Measurements from ENCODE around the gene KCNMA1. TPM values are rescaled to one million over a fixed set of nuclear protein-coding genes. Genes with fewer than 3 reads are reported as not detected.

The KCNMA1 gene
- total RNA-seq, 3 donors from 2014 or later = 45.4 to 312 (median 62.4) TPM

DNA sequence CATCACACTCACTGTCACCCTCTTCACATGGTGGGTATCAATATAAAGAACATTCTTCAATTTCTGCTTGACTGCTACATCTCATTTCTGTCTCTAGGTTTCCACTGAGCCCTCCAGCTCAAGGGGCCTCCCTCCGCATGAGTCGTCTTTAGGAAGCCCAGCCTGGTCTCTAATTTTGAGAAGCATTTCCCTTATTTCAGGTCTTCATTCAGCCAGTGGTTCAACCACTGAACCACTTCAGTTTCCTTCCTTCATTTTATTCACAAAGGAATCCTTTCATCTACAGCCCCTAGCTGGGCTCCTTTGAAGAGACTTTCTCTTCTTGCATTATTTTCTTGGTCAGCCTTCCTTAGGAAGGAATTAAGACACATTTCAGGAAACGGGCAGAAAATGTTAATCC, 257.4 kb downstream of the KCNMA1 start:
- ATAC-seq (no peak), DNase-seq (no peak)
- H3K9me3 ChIP-seq = no peaks in the 10 kb centered on the region
- no peaks in the 10 kb centered on the region for H3K36me3 ChIP-seq (ENCODE audit: low read depth)
- intact Hi-C loops (cut with DNase I, micrococcal nuclease) = loop anchor here in 1 of 2 donors (10.0 kb wide), 1 partner anchor 205 kb away; no protein-coding TSS in a partner anchor
- TF ChIP-seq, protein P1, sequence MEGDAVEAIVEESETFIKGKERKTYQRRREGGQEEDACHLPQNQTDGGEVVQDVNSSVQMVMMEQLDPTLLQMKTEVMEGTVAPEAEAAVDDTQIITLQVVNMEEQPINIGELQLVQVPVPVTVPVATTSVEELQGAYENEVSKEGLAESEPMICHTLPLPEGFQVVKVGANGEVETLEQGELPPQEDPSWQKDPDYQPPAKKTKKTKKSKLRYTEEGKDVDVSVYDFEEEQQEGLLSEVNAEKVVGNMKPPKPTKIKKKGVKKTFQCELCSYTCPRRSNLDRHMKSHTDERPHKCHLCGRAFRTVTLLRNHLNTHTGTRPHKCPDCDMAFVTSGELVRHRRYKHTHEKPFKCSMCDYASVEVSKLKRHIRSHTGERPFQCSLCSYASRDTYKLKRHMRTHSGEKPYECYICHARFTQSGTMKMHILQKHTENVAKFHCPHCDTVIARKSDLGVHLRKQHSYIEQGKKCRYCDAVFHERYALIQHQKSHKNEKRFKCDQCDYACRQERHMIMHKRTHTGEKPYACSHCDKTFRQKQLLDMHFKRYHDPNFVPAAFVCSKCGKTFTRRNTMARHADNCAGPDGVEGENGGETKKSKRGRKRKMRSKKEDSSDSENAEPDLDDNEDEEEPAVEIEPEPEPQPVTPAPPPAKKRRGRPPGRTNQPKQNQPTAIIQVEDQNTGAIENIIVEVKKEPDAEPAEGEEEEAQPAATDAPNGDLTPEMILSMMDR (IDR thresholded peaks at IDR 0.05) = no peak
- no peaks in the 10 kb centered on the region for H3K4me1 ChIP-seq (ENCODE audit: low read depth)
- no peak overlapping the region for H3K4me3 ChIP-seq

DNA sequence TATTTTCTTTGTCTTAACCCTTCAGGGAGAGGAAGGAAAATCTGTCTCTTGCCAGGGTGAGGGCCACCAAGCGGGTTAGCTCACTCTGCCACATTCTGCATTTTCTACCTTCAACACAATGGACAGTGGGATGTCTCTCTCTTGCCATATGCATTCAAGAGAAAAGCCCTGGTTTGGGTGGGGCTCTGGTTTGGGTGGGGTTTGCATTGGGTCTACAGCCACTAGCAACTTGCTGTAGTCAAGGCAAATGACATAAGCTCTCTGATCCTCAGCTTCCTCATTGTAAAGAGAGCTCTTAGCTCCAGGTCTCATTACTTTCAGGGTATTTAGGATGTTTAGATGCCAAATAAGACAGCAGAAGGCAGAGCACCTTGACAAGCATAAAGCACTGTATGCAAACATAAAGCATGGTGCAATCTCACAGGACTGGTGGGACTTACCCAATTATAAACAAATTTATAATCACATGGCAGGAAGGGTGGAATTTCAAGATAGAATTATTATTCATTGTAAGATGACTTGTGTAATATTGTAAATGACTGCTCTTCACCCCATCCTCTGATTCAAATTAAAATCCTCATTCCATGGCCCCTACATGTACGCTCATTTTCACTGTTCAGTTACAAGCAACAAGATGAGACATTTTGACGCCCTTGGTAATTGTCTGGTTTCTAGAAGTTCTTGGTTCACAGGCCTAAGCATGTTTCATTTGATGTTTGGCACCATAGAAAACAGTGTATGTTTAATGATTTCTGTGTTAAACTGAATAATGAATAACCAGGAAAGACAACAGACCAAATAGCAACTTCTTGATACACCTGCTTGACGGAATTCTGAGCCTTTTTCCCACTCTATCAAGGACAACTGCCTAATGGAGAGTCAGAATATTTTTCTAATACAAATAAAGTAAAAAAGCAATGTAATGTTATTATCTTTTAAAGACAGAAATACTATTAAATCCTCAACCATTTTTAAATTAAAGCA, 258.9 kb downstream of the KCNMA1 start:
- ATAC-seq (no peak), DNase-seq (no peak)
- H3K36me3 ChIP-seq (ENCODE audit: low read depth) = no peaks in the 10 kb centered on the region
- H3K4me3 ChIP-seq = no peak overlapping the region
- no peaks in the 10 kb centered on the region for H3K4me1 ChIP-seq (ENCODE audit: low read depth)
- TF ChIP-seq, protein P1 (IDR thresholded peaks at IDR 0.05) = no peak
- H3K9me3 ChIP-seq = no peaks in the 10 kb centered on the region
- intact Hi-C loops (cut with DNase I, micrococcal nuclease) = no loop called here

- TF ChIP-seq, protein P1 (IDR thresholded peaks at IDR 0.05) = no peak
- intact Hi-C loops (cut with DNase I, micrococcal nuclease) = no loop called here
- ATAC-seq = no peak
These were observed 259.8 kb downstream of the KCNMA1 start for GRCh38 chr10:77377678-77378352.

DNA sequence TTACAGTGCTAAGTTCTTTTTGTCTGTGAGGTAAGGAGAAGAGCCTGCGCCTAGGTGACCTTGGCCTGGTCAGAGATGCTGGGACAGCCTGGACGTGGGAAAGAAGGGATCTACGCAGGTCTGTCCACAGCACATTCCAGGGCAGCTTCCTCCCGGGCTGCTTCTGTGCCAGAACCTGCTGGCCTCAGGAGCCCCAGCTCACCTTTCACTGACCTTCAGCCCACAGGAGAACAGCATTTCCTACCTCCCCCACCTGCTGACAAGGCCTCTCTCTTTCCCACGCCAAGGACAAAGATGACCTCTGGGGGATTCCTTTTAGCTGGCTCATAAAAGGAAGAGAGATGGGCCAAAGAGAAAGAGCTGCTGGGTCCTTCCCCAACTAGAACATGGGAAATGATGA, 260.6 kb downstream of the KCNMA1 start:
- no peak for ATAC-seq
- TF ChIP-seq, protein P1 (IDR thresholded peaks at IDR 0.05) = no peak
- intact Hi-C loops (cut with DNase I, micrococcal nuclease) = no loop called here
- no peak for DNase-seq
- no peak overlapping the region for H3K4me3 ChIP-seq
- no peaks in the 10 kb centered on the region for H3K9me3 ChIP-seq
- H3K4me1 ChIP-seq (ENCODE audit: low read depth) = peaks cover 3% of the 10 kb centered on the region
- H3K36me3 ChIP-seq (ENCODE audit: low read depth) = no peaks in the 10 kb centered on the region

More at GRCh38 chr10:77377678-77378352, 259.8 kb downstream of the KCNMA1 start:
- Histone ChIP-seq H3K4me3 (no peak overlapping the region), H3K36me3 (ENCODE audit: low read depth) (no peaks in the 10 kb centered on the region), H3K4me1 (ENCODE audit: low read depth) (no peaks in the 10 kb centered on the region), H3K9me3 (no peaks in the 10 kb centered on the region)
- no peak for DNase-seq

GRCh38 chr10:77374189-77374656, 263.4 kb downstream of the KCNMA1 start:
- ATAC-seq = no peak
- no peak for DNase-seq
- Histone ChIP-seq H3K9me3 (no peaks in the 10 kb centered on the region), H3K4me1 (ENCODE audit: low read depth) (peaks cover 3% of the 10 kb centered on the region), H3K4me3 (no peak overlapping the region), H3K36me3 (ENCODE audit: low read depth) (no peaks in the 10 kb centered on the region)
- intact Hi-C loops (cut with DNase I, micrococcal nuclease) = no loop called here
- TF ChIP-seq, protein P1 (IDR thresholded peaks at IDR 0.05) = no peak
